ENCODE measurements around the gene RNF145. TPM values are rescaled to one million over a fixed set of nuclear protein-coding genes. Genes with fewer than 3 reads are reported as not detected.
"Not testable (repeated sequence)": the region's sequence is repeated elsewhere in the genome, so short reads cannot be mapped to it uniquely, and the experiment has no call there.

Gene RNF145
- total and polyA plus RNA-seq, 4 donors, result 70.0 to 240 (median 177) TPM

GRCh38 chr5:159163701-159164046 lies 45.7 kb downstream of the RNF145 start:
- Histone ChIP-seq H3K9me3 (ENCODE audit: control insufficient read depth in 4 of 4, insufficient read depth in 3 of 4, low read length in 3 of 4) (no peaks in the 10 kb centered on the region), H3K9ac (ENCODE audit: insufficient read depth in 1 of 2, low read length in 2 of 2) (no peak overlapping the region), H3K4me1 (ENCODE audit: control insufficient read depth in 5 of 5, insufficient read depth in 5 of 5, low read length in 5 of 5) (peaks cover 0 to 3% (median 0%) of the 10 kb centered on the region in 5 donors), H3K27me3 (ENCODE audit: control insufficient read depth in 3 of 3, insufficient read depth in 3 of 3, low read length in 2 of 3) (no peaks in the 10 kb centered on the region), H3K4me3 (no peak overlapping the region), H3K27ac (ENCODE audit: low read depth in 1 of 2, low read length in 1 of 2) (peak overlapping the region in 1 of 2 donors; percentile 31), H3K36me3 (ENCODE audit: control insufficient read depth in 4 of 4, insufficient read depth in 4 of 4, low read length in 4 of 4) (peaks cover 6 to 39% (median 15%) of the 10 kb centered on the region in 4 donors)
- TF ChIP-seq CTCF (IDR thresholded peaks at IDR 0.05; ENCODE audit: control extremely low read depth, extremely low read depth), result no peak
- ATAC-seq (ENCODE audit: insufficient read depth, low FRiP score), result peak; percentile 58
- 70 to 88% methylated on average over 2 of the region's 2 CpGs for WGBS, 2 donors
- peak in 2 of 3 donors; percentile 47 to 79 for DNase-seq

GRCh38 chr5:159163027-159163700 lies 46.2 kb downstream of the RNF145 start:
- H3K4me1 ChIP-seq (ENCODE audit: control insufficient read depth in 5 of 5, insufficient read depth in 5 of 5, low read length in 5 of 5), result peaks cover 0 to 3% (median 0%) of the 10 kb centered on the region in 5 donors
- peak; percentile 68 for ATAC-seq (ENCODE audit: insufficient read depth, low FRiP score)
- H3K9me3 ChIP-seq (ENCODE audit: control insufficient read depth in 4 of 4, insufficient read depth in 3 of 4, low read length in 3 of 4), result no peaks in the 10 kb centered on the region
- no peak for TF ChIP-seq CTCF (IDR thresholded peaks at IDR 0.05; ENCODE audit: control extremely low read depth, extremely low read depth)
- H3K4me3 ChIP-seq, result no peak overlapping the region
- 69 to 73% methylated on average over 1 of the region's 1 CpG for WGBS, 2 donors
- peak overlapping the region in 1 of 2 donors; percentile 73 for H3K27ac ChIP-seq (ENCODE audit: low read depth in 1 of 2, low read length in 1 of 2)
- peaks cover 6 to 39% (median 17%) of the 10 kb centered on the region in 4 donors for H3K36me3 ChIP-seq (ENCODE audit: control insufficient read depth in 4 of 4, insufficient read depth in 4 of 4, low read length in 4 of 4)
- no peaks in the 10 kb centered on the region for H3K27me3 ChIP-seq (ENCODE audit: control insufficient read depth in 3 of 3, insufficient read depth in 3 of 3, low read length in 2 of 3)
- H3K9ac ChIP-seq (ENCODE audit: insufficient read depth in 1 of 2, low read length in 2 of 2), result no peak overlapping the region
- DNase-seq, result no peak

- peaks cover 5 to 43% (median 21%) of the 10 kb centered on the region in 4 donors for H3K36me3 ChIP-seq (ENCODE audit: control insufficient read depth in 4 of 4, insufficient read depth in 4 of 4, low read length in 4 of 4)
- 91 to 93% methylated on average over 9 of the region's 9 CpGs for WGBS, 2 donors
- no peak overlapping the region for H3K27ac ChIP-seq (ENCODE audit: low read depth in 1 of 2, low read length in 1 of 2)
- H3K4me3 ChIP-seq, result no peak overlapping the region
- no peaks in the 10 kb centered on the region for H3K27me3 ChIP-seq (ENCODE audit: control insufficient read depth in 3 of 3, insufficient read depth in 3 of 3, low read length in 2 of 3)
- no peak overlapping the region for H3K9ac ChIP-seq (ENCODE audit: insufficient read depth in 1 of 2, low read length in 2 of 2)
- peaks cover 0 to 3% (median 0%) of the 10 kb centered on the region in 5 donors for H3K4me1 ChIP-seq (ENCODE audit: control insufficient read depth in 5 of 5, insufficient read depth in 5 of 5, low read length in 5 of 5)
- DNase-seq, result no peak
- no peak for TF ChIP-seq CTCF (IDR thresholded peaks at IDR 0.05; ENCODE audit: control extremely low read depth, extremely low read depth)
- ATAC-seq (ENCODE audit: insufficient read depth, low FRiP score), result no peak
- no peaks in the 10 kb centered on the region for H3K9me3 ChIP-seq (ENCODE audit: control insufficient read depth in 4 of 4, insufficient read depth in 3 of 4, low read length in 3 of 4)
Observed at GRCh38 chr5:159161361-159162214, 47.8 kb downstream of the RNF145 start.

DNA sequence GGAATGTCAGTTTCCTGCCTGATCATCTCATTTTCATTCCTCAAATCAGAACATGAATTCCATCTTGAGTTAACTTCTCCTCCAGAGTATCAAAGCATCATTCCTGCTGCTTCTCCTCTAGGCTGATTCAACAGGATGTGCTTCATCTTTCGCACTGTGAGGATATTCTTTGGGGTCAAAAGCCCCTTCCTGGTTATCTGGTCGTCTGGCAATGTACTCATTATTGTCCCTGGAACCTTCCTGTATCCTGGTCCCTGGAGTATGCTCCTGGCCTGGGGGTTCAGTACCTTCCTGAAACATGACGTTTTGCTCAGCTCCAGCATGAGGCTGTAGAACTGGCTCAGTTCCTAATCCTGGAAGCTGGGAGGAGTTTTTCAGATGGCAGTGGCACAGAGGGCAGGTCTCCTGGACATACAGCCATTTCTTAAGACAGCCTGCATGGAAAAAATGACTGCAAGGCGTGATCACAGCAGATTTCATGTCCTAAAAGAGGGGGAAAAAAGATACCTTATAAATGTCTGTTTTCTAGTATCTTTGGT lies 50.7 kb downstream of the RNF145 start:
- not testable (repeated sequence) for H3K4me3 ChIP-seq; H3K4me1 ChIP-seq (ENCODE audit: control insufficient read depth in 5 of 5, insufficient read depth in 5 of 5, low read length in 5 of 5); H3K9ac ChIP-seq (ENCODE audit: insufficient read depth in 1 of 2, low read length in 2 of 2); ATAC-seq (ENCODE audit: insufficient read depth, low FRiP score); H3K27me3 ChIP-seq (ENCODE audit: control insufficient read depth in 3 of 3, insufficient read depth in 3 of 3, low read length in 2 of 3); DNase-seq; H3K9me3 ChIP-seq (ENCODE audit: control insufficient read depth in 4 of 4, insufficient read depth in 3 of 4, low read length in 3 of 4); H3K27ac ChIP-seq (ENCODE audit: low read depth in 1 of 2, low read length in 1 of 2)
- 63 to 76% methylated on average over 4 of the region's 4 CpGs for WGBS, 2 donors
- H3K36me3 ChIP-seq (ENCODE audit: control insufficient read depth in 4 of 4, insufficient read depth in 4 of 4, low read length in 4 of 4), result peaks cover 4 to 41% (median 25%) of the 10 kb centered on the region in 4 donors
